Neural crest cell (in vitro differentiated cells): ENCODE data around the gene PPP4R1. TPM values are rescaled to one million over a fixed set of nuclear protein-coding genes. Genes with fewer than 3 reads are reported as not detected.

Experiments used
- DNase-seq: peaks from one replicate; pipeline ENCODE4 v3.0.0; 2021; ENCODE audit warnings: low read depth, mixed read lengths, low spot score
- H3K27ac Mint-ChIP-seq: one replicate; pipeline ENCODE4 v1.8.0; 2021; ENCODE audit warnings: mild to moderate bottlenecking, mixed read lengths; ENCODE audit not compliant: unreplicated experiment
- H3K27me3 Mint-ChIP-seq: 2 replicates; pipeline ENCODE4 v1.8.0; 2021; ENCODE audit warnings: low read depth, mild to moderate bottlenecking, mixed read lengths
- H3K36me3 Mint-ChIP-seq: 2 replicates; pipeline ENCODE4 v1.8.0; 2021; ENCODE audit warnings: low read depth, mild to moderate bottlenecking, mixed read lengths
- H3K4me1 Mint-ChIP-seq: 2 replicates; pipeline ENCODE4 v1.8.0; 2021; ENCODE audit warnings: mixed read lengths
- H3K4me3 Mint-ChIP-seq: one replicate; pipeline ENCODE4 v1.8.0; 2021; ENCODE audit warnings: mild to moderate bottlenecking, mixed read lengths
- H3K9me3 Mint-ChIP-seq: 2 replicates; pipeline ENCODE4 v1.8.0; 2021; ENCODE audit warnings: mixed read lengths
- CTCF ChIP-seq: fragments of 200-600 bp; sonication (generic); conservative IDR thresholded peaks from 2 replicates; pipeline ENCODE4 v1.5.0; 2021; ENCODE audit warnings: antibody characterized with exemption, mild to moderate bottlenecking
- total RNA-seq: library from RNA; stranded (reverse); gene quantifications from 2 replicates; pipeline ENCODE4 v1.2.1, GENCODE V29; 2021

Gene PPP4R1
- total RNA-seq, 1 donor from 2014 or later: 138 TPM

- Mint-ChIP-seq H3K4me1 (peaks cover 14% of the 10 kb centered on the region), H3K4me3 (no peak overlapping the region), H3K27ac (no peak overlapping the region), H3K36me3 (peaks cover 27% of the 10 kb centered on the region), H3K27me3 (no peaks in the 10 kb centered on the region), H3K9me3 (peaks cover 5% of the 10 kb centered on the region)
- DNase-seq: no peak
- no peak for TF ChIP-seq CTCF
Observed at GRCh38 chr18:9604348-9604747, 10.0 kb downstream of the PPP4R1 start.

- Mint-ChIP-seq H3K9me3 (peaks cover 8% of the 10 kb centered on the region), H3K27me3 (no peaks in the 10 kb centered on the region)
Observed at GRCh38 chr18:9599328-9599727, 15.0 kb downstream of the PPP4R1 start.

GRCh38 chr18:9597609-9598008, 16.8 kb downstream of the PPP4R1 start:
- no peaks in the 10 kb centered on the region for H3K27me3 Mint-ChIP-seq
- H3K27ac Mint-ChIP-seq: no peak overlapping the region
- no peak for DNase-seq
- no peak for TF ChIP-seq CTCF
- peaks cover 7% of the 10 kb centered on the region for H3K9me3 Mint-ChIP-seq
- peaks cover 22% of the 10 kb centered on the region for H3K4me1 Mint-ChIP-seq
- H3K36me3 Mint-ChIP-seq: peaks cover 41% of the 10 kb centered on the region
- H3K4me3 Mint-ChIP-seq: no peak overlapping the region

More at GRCh38 chr18:9599328-9599727, 15.0 kb downstream of the PPP4R1 start:
- Mint-ChIP-seq H3K4me1 (peaks cover 22% of the 10 kb centered on the region), H3K27ac (no peak overlapping the region), H3K36me3 (peaks cover 46% of the 10 kb centered on the region), H3K4me3 (no peak overlapping the region)
- TF ChIP-seq CTCF: no peak
- DNase-seq: no peak

GRCh38 chr18:9596843-9597526, 17.4 kb downstream of the PPP4R1 start:
- TF ChIP-seq CTCF: no peak
- Mint-ChIP-seq H3K36me3 (peaks cover 42% of the 10 kb centered on the region), H3K27ac (no peak overlapping the region), H3K27me3 (no peaks in the 10 kb centered on the region), H3K4me3 (no peak overlapping the region), H3K4me1 (peaks cover 22% of the 10 kb centered on the region), H3K9me3 (peaks cover 7% of the 10 kb centered on the region)
- no peak for DNase-seq

- peaks cover 4% of the 10 kb centered on the region for H3K9me3 Mint-ChIP-seq
- no peak overlapping the region for H3K4me3 Mint-ChIP-seq
- H3K27me3 Mint-ChIP-seq: no peaks in the 10 kb centered on the region
- H3K36me3 Mint-ChIP-seq: peaks cover 43% of the 10 kb centered on the region
- no peak for DNase-seq
- peaks cover 22% of the 10 kb centered on the region for H3K4me1 Mint-ChIP-seq
- no peak for TF ChIP-seq CTCF
- H3K27ac Mint-ChIP-seq: no peak overlapping the region
Observed at GRCh38 chr18:9596226-9596625, 18.1 kb downstream of the PPP4R1 start.
